Upper lobe of right lung (tissue), 1 donor: ENCODE results near the gene CROCC. TPM values are rescaled to one million over a fixed set of nuclear protein-coding genes. Genes with fewer than 3 reads are reported as not detected.

Experiments used
- ATAC-seq: fragments of 200-7000 bp; cut with Tn5 transposase; one replicate; pipeline ENCODE4 v1.9.1; 2020; ENCODE audit warnings: mild to moderate bottlenecking, moderate library complexity
- DNase-seq: peaks from one replicate; pipeline ENCODE4 v3.0.0-alpha.2; 2020
- H3K27ac ChIP-seq: fragments of 200-600 bp; one replicate; pipeline ENCODE4 v1.8.0; 2022
- H3K27me3 ChIP-seq: fragments of 200-600 bp; one replicate; pipeline ENCODE4 v1.8.0; 2022; ENCODE audit warnings: mild to moderate bottlenecking
- H3K36me3 ChIP-seq: fragments of 200-600 bp; one replicate; pipeline ENCODE4 v1.8.0; 2022
- H3K4me1 ChIP-seq: fragments of 200-600 bp; one replicate; pipeline ENCODE4 v1.8.0; 2022
- H3K4me3 ChIP-seq: fragments of 200-600 bp; one replicate; pipeline ENCODE4 v1.8.0; 2022; ENCODE audit warnings: mild to moderate bottlenecking
- H3K9me3 ChIP-seq: fragments of 200-600 bp; one replicate; pipeline ENCODE4 v1.8.0; 2022
- intact Hi-C: fragments of 100-400 bp; cut with DNase I; formaldehyde crosslinking; loops from one replicate; pipeline ENCODE4 v1.11.0; 2022
- total RNA-seq: library from RNA; stranded (reverse); fragmentation: NEBNext Ultra II Directional; extraction: Animal tissue kit (Norgen Biotek cat#: 25700); gene quantifications from one replicate; pipeline ENCODE4 v1.2.1, GENCODE V29; 2021
- TF ChIP-seq, protein P1 (sequence below): fragments of 200-600 bp; IDR thresholded peaks from one replicate; pipeline ENCODE4 v1.8.0; 2022; ENCODE audit warnings: antibody characterized with exemption
- donor health status: DM: no; HTN: yes; CAD: no; lungs with severe emphysema.

The CROCC gene
- total RNA-seq, 1 donor from 2014 or later: 20.9 TPM

DNA sequence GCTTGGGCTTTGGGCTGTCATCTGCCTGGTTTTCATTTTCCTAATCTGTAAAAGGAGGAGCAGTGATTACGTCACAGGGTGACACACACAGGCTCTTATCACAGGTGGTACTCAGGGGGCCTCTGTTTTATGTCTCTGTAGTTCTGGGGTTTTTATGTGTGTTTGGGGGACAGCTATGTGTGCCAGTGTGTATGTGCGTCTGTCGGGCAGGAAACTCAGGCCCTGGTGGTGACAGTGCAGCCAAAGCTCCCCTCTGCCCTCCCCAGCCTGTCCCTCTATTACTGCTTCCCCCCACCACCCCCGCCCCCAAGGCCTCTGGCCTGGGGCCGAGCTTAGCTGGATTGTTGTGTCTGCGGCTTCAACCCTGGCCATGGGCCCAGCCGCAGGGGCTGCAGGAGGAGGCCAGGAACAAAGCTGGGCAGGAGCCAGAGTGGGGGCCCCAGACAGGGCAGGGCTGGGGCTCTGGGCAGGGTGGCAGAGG, 45.4 kb downstream of the CROCC start:
- Histone ChIP-seq H3K27me3 (no peaks in the 10 kb centered on the region), H3K27ac (no peak overlapping the region), H3K9me3 (no peaks in the 10 kb centered on the region), H3K4me3 (no peak overlapping the region), H3K4me1 (peaks cover 11% of the 10 kb centered on the region), H3K36me3 (peaks cover 12% of the 10 kb centered on the region)
- intact Hi-C loops: no loop called here
- DNase-seq (no peak), ATAC-seq (no peak)
- TF ChIP-seq, protein P1, sequence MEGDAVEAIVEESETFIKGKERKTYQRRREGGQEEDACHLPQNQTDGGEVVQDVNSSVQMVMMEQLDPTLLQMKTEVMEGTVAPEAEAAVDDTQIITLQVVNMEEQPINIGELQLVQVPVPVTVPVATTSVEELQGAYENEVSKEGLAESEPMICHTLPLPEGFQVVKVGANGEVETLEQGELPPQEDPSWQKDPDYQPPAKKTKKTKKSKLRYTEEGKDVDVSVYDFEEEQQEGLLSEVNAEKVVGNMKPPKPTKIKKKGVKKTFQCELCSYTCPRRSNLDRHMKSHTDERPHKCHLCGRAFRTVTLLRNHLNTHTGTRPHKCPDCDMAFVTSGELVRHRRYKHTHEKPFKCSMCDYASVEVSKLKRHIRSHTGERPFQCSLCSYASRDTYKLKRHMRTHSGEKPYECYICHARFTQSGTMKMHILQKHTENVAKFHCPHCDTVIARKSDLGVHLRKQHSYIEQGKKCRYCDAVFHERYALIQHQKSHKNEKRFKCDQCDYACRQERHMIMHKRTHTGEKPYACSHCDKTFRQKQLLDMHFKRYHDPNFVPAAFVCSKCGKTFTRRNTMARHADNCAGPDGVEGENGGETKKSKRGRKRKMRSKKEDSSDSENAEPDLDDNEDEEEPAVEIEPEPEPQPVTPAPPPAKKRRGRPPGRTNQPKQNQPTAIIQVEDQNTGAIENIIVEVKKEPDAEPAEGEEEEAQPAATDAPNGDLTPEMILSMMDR: no peak

DNA sequence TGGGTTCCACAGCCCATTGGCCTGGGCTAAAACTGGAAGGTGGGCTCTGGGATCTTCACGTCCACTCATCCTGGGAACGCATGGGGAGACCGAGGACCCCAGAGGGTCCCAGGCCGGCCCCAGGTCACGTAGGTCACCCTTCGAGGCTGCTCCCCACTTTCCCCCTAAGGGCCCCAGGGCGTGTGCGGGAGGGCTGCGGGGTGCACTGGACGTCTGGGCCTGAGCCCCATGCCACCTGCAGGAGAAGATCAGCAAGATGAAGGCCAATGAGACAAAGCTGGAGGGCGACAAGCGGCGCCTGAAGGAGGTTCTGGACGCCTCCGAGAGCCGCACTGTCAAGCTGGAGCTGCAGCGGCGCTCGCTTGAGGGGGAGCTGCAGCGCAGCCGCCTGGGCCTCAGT, 46.2 kb downstream of the CROCC start:
- intact Hi-C loops: no loop called here
- H3K4me3 ChIP-seq: no peak overlapping the region
- H3K27me3 ChIP-seq: no peaks in the 10 kb centered on the region
- ATAC-seq: no peak
- H3K9me3 ChIP-seq: no peaks in the 10 kb centered on the region
- peaks cover 11% of the 10 kb centered on the region for H3K4me1 ChIP-seq
- no peak overlapping the region for H3K27ac ChIP-seq
- no peak for DNase-seq
- TF ChIP-seq, protein P1: no peak
- peaks cover 12% of the 10 kb centered on the region for H3K36me3 ChIP-seq

DNA sequence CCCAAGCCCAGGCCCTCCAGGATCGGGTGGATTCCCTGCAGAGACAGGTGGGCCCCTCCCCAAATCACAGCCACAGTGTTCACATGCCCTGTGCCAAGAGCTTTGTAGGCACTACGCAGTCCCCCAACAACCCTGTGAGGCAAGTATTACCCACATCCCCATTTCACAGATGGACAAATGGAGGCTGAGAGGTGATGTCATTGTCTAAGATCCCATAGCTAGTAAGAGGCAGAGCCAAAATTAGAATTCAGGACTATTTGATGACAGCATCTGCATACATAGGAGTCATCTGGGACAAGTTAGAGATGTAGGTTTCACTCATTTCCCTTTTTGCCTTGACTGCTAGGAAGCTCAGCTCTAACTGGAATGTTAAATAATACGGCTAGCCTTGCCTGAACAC, 46.6 kb downstream of the CROCC start:
- Histone ChIP-seq H3K36me3 (peaks cover 12% of the 10 kb centered on the region), H3K27ac (no peak overlapping the region), H3K4me1 (peaks cover 11% of the 10 kb centered on the region), H3K4me3 (no peak overlapping the region), H3K9me3 (no peaks in the 10 kb centered on the region), H3K27me3 (no peaks in the 10 kb centered on the region)
- ATAC-seq (no peak), DNase-seq (no peak)
- TF ChIP-seq, protein P1: no peak
- intact Hi-C loops: no loop called here

DNA sequence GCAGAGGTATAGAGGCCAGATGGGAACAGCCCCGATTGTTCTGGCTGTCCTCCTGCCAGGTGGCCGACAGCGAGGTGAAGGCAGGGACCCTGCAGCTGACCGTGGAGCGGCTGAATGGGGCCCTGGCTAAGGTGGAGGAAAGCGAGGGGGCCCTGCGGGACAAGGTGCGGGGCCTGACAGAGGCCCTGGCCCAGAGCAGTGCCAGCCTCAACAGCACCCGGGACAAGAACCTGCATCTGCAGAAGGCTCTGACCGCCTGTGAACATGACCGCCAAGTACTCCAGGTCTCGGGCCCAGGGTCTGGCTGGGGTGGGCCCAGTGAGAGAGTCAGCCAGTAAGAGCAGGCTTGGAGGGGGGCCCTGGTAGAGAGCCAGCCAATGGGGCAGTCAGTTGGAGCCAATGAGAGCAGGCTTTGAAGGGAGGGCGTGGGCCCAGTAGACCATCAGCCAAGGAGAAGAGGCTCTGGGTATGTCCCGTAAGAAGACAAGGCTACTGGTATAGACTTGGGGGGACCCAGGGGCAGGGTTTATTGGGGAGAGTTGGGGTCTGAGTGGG, 47.4 kb downstream of the CROCC start:
- TF ChIP-seq, protein P1: no peak
- Histone ChIP-seq H3K27me3 (no peaks in the 10 kb centered on the region), H3K36me3 (peaks cover 12% of the 10 kb centered on the region), H3K9me3 (no peaks in the 10 kb centered on the region), H3K4me3 (no peak overlapping the region), H3K4me1 (peaks cover 11% of the 10 kb centered on the region), H3K27ac (no peak overlapping the region)
- intact Hi-C loops: no loop called here
- ATAC-seq (no peak), DNase-seq (no peak)

DNA sequence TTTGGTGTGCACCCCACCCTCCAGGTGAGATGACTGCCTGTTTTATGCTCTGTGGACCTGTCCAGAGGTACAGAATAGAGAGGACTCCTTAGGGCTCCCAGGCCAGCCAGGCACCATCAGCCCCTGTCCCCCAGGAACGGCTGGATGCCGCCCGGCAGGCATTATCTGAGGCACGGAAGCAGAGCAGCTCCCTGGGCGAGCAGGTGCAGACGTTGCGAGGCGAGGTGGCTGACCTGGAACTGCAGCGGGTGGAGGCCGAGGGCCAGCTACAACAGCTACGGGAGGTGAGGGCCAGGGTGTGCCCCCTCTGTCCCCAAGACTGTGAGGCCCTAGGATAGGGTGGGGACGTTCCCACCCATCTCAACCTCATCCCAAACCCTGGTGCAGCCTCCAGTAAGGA, 47.9 kb downstream of the CROCC start:
- Histone ChIP-seq H3K9me3 (no peaks in the 10 kb centered on the region), H3K4me3 (no peak overlapping the region), H3K4me1 (peaks cover 11% of the 10 kb centered on the region), H3K36me3 (peaks cover 12% of the 10 kb centered on the region), H3K27ac (no peak overlapping the region), H3K27me3 (no peaks in the 10 kb centered on the region)
- TF ChIP-seq, protein P1: no peak
- intact Hi-C loops: no loop called here
- DNase-seq: no peak
- ATAC-seq: no peak
